Testis (tissue), 2 donors: ENCODE results near the gene ZNF277.

Experiments used
- CTCF ChIP-seq, 3 experiments: fragments of 450-650 bp in 2 of 3; fragments of 200-600 bp in 1 of 3; sonication (generic) in 1 of 3; IDR thresholded peaks; one replicate each; pipeline ENCODE4 v1.5.1; 2016 to 2019; ENCODE audit warnings: antibody characterized with exemption in 3 of 3, mild to moderate bottlenecking in 2 of 3, moderate library complexity in 1 of 3
- POLR2A ChIP-seq: fragments of 450-650 bp; IDR thresholded peaks from one replicate; pipeline ENCODE4 v1.6.1; 2017; ENCODE audit warnings: antibody characterized with exemption, mild to moderate bottlenecking, moderate library complexity

DNA sequence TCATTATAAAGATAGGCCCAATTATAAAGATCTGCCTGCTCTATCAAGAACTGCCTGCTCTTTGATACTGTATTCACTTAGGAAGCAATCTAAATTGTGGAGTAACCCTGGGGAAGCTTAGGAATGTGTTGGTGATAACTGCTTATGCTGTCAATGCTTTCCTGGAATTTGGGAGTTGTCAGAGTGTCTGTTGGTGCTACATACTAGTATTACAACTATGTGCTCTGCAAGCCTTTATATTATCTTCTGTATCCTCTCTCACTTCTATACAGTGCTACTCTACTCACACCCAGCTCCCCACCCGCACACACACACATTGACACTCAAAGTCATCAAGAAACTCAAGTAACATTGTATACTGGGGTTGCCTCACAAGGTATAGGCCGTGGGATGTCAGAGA lies 6.1 kb downstream of the ZNF277 start:
- TF ChIP-seq POLR2A (no peak), CTCF (IDR thresholded peaks at IDR 0.05) (no peak)
